GM18517 (cell line): ENCODE data around the gene GPN1.
A peak's percentile ranks its signal among the peaks of the same experiment; 100 is the strongest.
"Not testable (repeated sequence)": the region's sequence is repeated elsewhere in the genome, so short reads cannot be mapped to it uniquely, and the experiment has no call there.

Experiments used
- ATAC-seq: cut with Tn5 transposase; IDR thresholded peaks from one replicate; pipeline ENCODE4 v1.9.1; 2021; ENCODE audit warnings: mild to moderate bottlenecking, moderate library complexity; ENCODE audit not compliant: unreplicated experiment

The GPN1 gene

GRCh38 chr2:27664622-27665363 lies 35.9 kb downstream of the GPN1 start:
- no peak for ATAC-seq

GRCh38 chr2:27667446-27667845 lies 38.6 kb downstream of the GPN1 start:
- ATAC-seq = no peak

DNA sequence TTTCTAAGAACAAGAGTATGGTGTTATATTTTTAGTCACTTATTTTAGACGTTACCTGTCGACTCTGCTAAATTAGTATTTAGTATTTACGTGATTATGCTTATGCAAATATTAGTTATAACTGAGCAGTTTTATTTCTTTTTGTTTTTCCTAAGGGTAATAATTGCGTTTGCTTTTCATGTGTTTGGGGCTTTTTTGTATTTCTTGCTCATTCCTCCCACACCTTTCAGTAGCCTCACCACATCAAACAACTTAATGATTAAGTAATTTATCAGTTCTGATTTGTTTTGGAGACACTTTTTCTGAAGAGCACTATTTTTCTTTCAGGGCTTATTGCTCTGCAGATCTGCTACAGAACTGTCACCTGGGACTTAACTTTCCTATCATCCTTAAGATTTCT lies 42.4 kb downstream of the GPN1 start:
- no peak for ATAC-seq

DNA sequence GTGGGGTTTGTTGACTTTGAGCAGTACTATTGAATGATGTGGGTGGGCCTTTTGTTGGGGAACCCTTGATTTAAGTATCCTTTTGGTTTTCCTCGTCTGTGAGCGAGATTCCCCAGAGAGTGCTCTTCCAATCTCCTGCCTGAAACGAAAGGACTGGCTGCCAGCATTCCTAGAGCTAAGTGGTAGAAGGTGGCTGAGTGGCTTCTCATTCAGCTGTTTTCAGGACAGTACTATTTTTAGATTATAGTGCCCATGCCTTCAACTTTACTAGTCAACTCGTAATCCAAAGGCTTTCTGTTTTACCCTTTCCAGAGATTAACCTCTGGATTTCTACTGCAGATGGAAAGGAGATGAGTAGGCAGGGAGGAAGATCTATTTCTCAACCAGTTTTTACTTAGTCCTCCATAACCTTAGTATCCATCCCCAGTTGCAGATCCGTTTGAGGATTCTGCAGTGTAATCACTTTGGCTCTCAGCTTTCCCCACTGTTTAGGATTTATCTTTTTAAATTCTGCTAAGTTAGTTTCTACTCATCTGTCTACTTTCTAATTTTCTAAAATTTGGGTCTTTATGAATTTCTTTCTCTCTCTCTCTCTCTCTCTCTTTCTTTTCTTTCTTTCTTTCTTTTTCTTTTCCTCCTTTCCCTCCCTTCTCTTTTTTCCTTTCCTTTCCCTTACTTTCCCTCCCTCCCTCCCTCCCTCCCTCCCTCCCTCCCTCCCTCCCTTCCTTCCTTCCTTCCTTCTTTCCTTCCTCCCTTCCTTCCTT lies 44.1 kb downstream of the GPN1 start:
- no peak for ATAC-seq

DNA sequence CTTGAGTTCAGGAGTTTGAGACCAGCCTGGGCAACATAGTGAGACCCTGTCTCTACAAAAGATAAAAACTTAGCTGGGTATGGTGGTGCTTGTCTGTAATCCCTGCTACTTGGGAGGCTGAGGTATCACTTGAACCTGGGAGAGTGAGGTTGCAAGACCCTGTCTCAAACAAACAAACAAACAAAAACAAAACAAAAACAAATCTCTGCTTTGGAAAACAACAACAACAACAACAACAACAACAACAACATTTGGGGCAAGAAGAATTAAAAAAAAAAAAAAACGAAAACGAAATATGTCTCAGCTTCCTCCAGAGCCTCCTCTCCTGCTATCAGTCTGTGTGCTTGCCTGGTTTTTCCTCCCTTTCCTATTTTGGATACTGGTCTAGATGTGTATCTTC lies 51.7 kb downstream of the GPN1 start:
- no peak for ATAC-seq

DNA sequence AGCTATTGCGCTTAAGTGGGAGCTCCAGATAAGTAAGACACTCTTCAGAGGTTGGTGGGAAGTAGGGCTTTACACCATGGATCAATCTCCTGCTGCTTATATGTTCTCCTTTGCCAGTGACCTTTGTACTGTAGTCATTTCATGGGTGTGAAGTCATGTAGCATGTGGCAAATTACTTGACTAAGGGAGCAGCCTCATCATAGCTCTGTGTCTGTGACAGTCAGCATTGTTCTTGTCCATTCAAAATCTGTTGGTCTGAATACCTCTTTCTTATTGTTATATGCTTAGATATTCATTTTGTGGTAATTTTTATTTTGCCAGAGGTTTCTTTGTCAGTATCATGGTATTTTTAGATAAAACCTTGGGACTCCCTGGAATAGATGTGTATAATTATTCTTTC lies 53.0 kb downstream of the GPN1 start:
- no peak for ATAC-seq

DNA sequence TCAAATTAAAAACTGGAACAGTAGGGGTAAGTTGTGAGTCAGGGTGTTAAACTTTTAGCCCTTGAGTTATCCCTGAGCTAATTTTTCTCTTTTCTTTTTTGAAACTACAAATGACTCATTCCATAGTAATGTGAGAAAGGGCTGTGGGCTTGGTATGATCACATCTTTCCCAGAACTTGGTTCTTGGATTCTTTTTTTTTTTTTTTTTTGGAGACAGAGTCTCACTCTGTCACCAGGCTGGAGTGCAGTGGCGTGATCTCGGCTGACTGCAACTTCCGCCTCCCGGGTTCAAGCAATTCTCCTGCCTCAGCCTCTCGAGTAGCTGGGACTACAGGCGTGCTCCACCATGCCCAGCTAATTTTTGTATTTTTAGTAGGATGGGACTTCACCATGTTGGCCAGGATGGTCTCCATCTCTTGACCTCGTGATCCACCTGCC lies 53.5 kb downstream of the GPN1 start:
- ATAC-seq = not testable (repeated sequence)

DNA sequence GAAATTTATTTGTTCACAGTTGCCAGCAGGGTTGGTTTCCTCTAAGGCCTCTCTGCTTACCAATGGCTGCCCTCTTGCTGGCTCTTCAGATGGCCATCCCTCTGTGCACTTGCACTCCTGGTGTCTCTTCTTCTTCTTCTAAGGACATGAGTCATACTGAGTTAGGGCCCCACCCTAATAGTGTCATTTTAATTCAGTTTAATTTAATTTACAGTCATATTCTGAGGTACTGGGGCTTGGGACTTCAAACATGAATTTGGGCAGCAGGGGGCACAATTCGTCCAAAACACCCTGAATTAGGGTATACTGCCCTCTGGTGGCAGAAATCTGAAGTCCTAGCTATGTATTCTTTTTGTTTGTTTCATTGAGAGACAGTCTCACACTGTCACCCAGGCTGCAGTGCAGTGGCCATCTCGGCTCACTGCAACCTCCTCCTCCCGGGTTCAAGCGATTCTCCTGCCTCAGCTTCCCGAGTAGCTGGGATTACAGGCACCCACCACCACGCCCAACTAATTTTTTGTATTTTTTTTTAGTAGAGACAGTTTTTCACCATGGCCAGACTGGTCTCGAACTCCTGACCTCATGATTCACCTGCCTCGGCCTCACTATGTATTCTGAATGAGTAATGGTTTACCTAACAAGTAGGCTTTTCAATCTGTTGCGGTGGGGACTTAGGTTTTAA lies 54.7 kb downstream of the GPN1 start:
- peak; percentile 87 for ATAC-seq

DNA sequence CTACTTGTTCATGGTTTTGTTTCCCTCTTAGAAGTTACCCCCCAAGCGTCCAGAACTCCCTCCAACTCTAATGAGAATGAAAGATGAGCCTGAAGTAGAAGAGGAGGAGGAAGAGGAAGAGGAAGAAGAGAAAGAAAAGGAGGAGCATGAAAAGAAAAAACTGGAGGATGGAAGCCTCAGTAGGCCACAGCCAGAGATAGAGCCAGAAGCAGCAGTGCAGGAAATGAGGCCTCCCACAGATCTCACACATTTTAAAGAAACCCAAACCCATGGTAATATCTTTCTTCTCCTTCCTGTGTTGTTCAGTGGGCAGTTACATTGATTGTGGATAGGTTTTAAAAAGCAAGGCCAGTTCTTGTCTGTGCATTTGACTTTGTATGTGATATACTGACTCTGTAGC lies 56.2 kb downstream of the GPN1 start:
- not testable (repeated sequence) for ATAC-seq

DNA sequence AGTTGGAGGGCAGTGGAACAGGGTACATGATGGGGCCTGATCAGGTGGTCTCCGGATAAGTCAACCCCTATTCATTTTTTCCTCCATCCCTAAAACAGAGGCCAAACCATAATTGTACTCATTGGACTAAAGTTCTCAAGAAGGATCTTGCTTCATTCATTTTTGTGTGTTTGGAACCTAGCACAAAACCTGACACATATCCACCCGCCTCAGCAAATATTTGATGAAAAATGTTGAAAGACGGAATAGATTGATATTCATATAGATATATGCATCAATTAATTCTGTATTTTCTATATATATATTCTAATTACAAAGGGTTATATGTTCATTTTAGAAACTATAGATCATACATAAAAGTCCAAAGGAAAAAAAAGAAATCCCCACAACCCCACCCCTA lies 56.7 kb downstream of the GPN1 start:
- no peak for ATAC-seq

- no peak for ATAC-seq
Measured at GRCh38 chr2:27687232-27687631, 58.4 kb downstream of the GPN1 start.

DNA sequence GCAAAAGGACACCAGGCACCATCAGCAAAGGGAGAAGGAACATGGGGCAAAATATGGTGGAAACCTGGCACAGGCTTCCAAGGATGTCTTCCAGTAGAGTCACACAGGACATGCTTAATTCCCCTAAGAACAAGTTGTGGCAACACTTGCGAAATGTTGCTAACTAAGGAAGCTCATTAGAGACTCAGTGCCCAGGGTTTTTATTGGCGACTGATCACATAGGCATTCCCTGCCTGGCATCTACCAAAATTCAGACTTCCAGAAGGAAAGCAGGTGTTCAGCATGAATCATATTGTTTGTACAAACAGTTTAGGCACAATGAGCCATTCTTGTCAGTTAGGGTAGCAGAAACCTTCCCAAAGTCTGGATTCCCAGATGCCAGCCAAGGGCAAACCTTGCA lies 60.6 kb downstream of the GPN1 start:
- no peak for ATAC-seq

- ATAC-seq = no peak
Measured at GRCh38 chr2:27690052-27690451, 61.2 kb downstream of the GPN1 start.

DNA sequence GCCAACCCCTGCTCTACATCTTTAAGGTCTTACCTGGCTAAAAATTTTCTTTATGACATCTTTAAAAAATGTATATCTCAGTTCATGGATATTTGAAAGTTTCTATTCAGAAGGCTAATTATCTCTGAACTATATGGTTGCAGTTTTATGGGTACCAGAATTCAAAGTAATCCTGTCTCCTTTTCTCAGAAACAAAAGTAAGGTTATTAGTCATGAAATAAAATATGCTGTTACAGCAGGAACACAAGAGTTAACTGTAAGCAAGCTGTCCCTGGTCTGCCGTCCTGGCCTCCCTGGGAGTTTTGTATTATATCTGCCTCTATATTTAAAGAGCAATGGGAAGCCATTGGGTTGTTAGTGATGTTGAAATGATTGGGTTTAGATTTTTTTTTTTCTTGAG lies 68.8 kb downstream of the GPN1 start:
- ATAC-seq = no peak
